ENCODE data around the gene HECW1. TPM values are rescaled to one million over a fixed set of nuclear protein-coding genes. Genes with fewer than 3 reads are reported as not detected.

HECW1 gene
- total and polyA plus RNA-seq, 2 experiments from 2014 or later: 2.0 to 4.8 TPM

- H3K79me2 ChIP-seq (ENCODE audit: insufficient read depth): no peaks in the 10 kb centered on the region
- no peaks in the 10 kb centered on the region for H3K9me3 ChIP-seq (ENCODE audit: low read depth)
- H3K9me2 ChIP-seq (ENCODE audit: insufficient read depth): no peaks in the 10 kb centered on the region
- H3K9ac ChIP-seq: no peak overlapping the region
- H4K20me1 ChIP-seq (ENCODE audit: insufficient read depth): no peaks in the 10 kb centered on the region
- peaks cover 24% of the 10 kb centered on the region for H3F3A ChIP-seq (ENCODE audit: insufficient read depth)
- 7 to 8% methylated on average over 5 of the region's 5 CpGs for WGBS, 2 experiments (ENCODE audit: low coverage in 1 of 2, low lambda C conversion rate in 2 of 2, missing lambda C conversion rate in 2 of 2)
- in situ Hi-C loops (cut with MboI): loop anchor here (25.0 kb wide), 1 partner anchor 245 kb away; no protein-coding TSS in a partner anchor
- H3K27me3 ChIP-seq (replicated peaks; ENCODE audit: insufficient read depth): no peaks in the 10 kb centered on the region
- H3K36me3 ChIP-seq (ENCODE audit: low read depth): no peaks in the 10 kb centered on the region
- no peak overlapping the region for H3K4me3 ChIP-seq
- TF ChIP-seq EZH2 (IDR thresholded peaks at IDR 0.05; ENCODE audit: insufficient read depth, poor library complexity, severe bottlenecking): no peak
- no peak for TF ChIP-seq EZH2phosphoT487 (IDR thresholded peaks at IDR 0.05; ENCODE audit: insufficient read depth, low read depth)
- peak overlapping the region; percentile 55 for H3K4me2 ChIP-seq (ENCODE audit: unreplicated experiment)
- DNase-seq: peak; percentile 92
- H2AFZ ChIP-seq: peak overlapping the region; percentile 17; the same call in 1 of the 2 replicates
- H3K4me1 ChIP-seq (ENCODE audit: insufficient read depth): peaks cover 47% of the 10 kb centered on the region
- no peak overlapping the region; the same call in 1 of the 2 replicates for H3K27ac ChIP-seq
These were observed 355.0 kb downstream of the HECW1 start for GRCh38 chr7:43467406-43467805.

GRCh38 chr7:43467846-43468245, 355.4 kb downstream of the HECW1 start:
- no peak for DNase-seq
- WGBS, 2 experiments (ENCODE audit: low coverage in 1 of 2, low lambda C conversion rate in 2 of 2, missing lambda C conversion rate in 2 of 2): 83 to 94% methylated on average over 2 to 6 of the region's 6 CpGs
- in situ Hi-C loops (cut with MboI): loop anchor here (25.0 kb wide), 1 partner anchor 244 kb away; no protein-coding TSS in a partner anchor
- Histone ChIP-seq H3K27me3 (replicated peaks; ENCODE audit: insufficient read depth) (no peaks in the 10 kb centered on the region), H3K27ac (no peak overlapping the region), H3K79me2 (ENCODE audit: insufficient read depth) (no peaks in the 10 kb centered on the region), H3F3A (ENCODE audit: insufficient read depth) (peaks cover 19% of the 10 kb centered on the region), H3K9me2 (ENCODE audit: insufficient read depth) (0 out of 2 replicates have a peak, but pooled peaks cover 2% of the 10 kb centered on the region), H3K36me3 (ENCODE audit: low read depth) (no peaks in the 10 kb centered on the region), H4K20me1 (ENCODE audit: insufficient read depth) (no peaks in the 10 kb centered on the region), H3K4me3 (no peak overlapping the region), H3K4me1 (ENCODE audit: insufficient read depth) (peaks cover 43% of the 10 kb centered on the region), H3K9ac (no peak overlapping the region), H3K4me2 (ENCODE audit: unreplicated experiment) (peak overlapping the region; percentile 55), H2AFZ (0 out of 2 replicates have a peak overlapping the region, but pooled peaks have one; percentile 9), H3K9me3 (ENCODE audit: low read depth) (no peaks in the 10 kb centered on the region)
- TF ChIP-seq EZH2phosphoT487 (IDR thresholded peaks at IDR 0.05; ENCODE audit: insufficient read depth, low read depth): no peak
- no peak for TF ChIP-seq EZH2 (IDR thresholded peaks at IDR 0.05; ENCODE audit: insufficient read depth, poor library complexity, severe bottlenecking)

GRCh38 chr7:43469051-43469450, 356.6 kb downstream of the HECW1 start:
- no peak for DNase-seq
- TF ChIP-seq EZH2 (IDR thresholded peaks at IDR 0.05; ENCODE audit: insufficient read depth, poor library complexity, severe bottlenecking): no peak
- TF ChIP-seq EZH2phosphoT487 (IDR thresholded peaks at IDR 0.05; ENCODE audit: insufficient read depth, low read depth): no peak
- 75 to 82% methylated on average over 10 of the region's 10 CpGs for WGBS, 2 experiments (ENCODE audit: low coverage in 1 of 2, low lambda C conversion rate in 2 of 2, missing lambda C conversion rate in 2 of 2)
- H3K9ac ChIP-seq: no peak overlapping the region
- H3K27me3 ChIP-seq (replicated peaks; ENCODE audit: insufficient read depth): no peaks in the 10 kb centered on the region
- in situ Hi-C loops (cut with MboI): loop anchor here (25.0 kb wide), 1 partner anchor 243 kb away; no protein-coding TSS in a partner anchor
- H3K9me2 ChIP-seq (ENCODE audit: insufficient read depth): 0 out of 2 replicates have a peak, but pooled peaks cover 3% of the 10 kb centered on the region
- no peaks in the 10 kb centered on the region for H4K20me1 ChIP-seq (ENCODE audit: insufficient read depth)
- H3K4me3 ChIP-seq: no peak overlapping the region
- H3K27ac ChIP-seq: no peak overlapping the region
- peaks cover 31% of the 10 kb centered on the region for H3K4me1 ChIP-seq (ENCODE audit: insufficient read depth)
- H3K9me3 ChIP-seq (ENCODE audit: low read depth): no peaks in the 10 kb centered on the region
- peaks cover 13% of the 10 kb centered on the region for H3F3A ChIP-seq (ENCODE audit: insufficient read depth)
- no peak overlapping the region for H2AFZ ChIP-seq
- no peak overlapping the region for H3K4me2 ChIP-seq (ENCODE audit: unreplicated experiment)
- H3K79me2 ChIP-seq (ENCODE audit: insufficient read depth): no peaks in the 10 kb centered on the region
- H3K36me3 ChIP-seq (ENCODE audit: low read depth): no peaks in the 10 kb centered on the region

- in situ Hi-C loops (cut with MboI): loop anchor here (25.0 kb wide), 1 partner anchor 242 kb away; no protein-coding TSS in a partner anchor
- Histone ChIP-seq H3K9me2 (ENCODE audit: insufficient read depth) (0 out of 2 replicates have a peak, but pooled peaks cover 3% of the 10 kb centered on the region), H3K4me1 (ENCODE audit: insufficient read depth) (peaks cover 29% of the 10 kb centered on the region), H3K79me2 (ENCODE audit: insufficient read depth) (no peaks in the 10 kb centered on the region), H3F3A (ENCODE audit: insufficient read depth) (peaks cover 13% of the 10 kb centered on the region), H3K4me2 (ENCODE audit: unreplicated experiment) (no peak overlapping the region), H4K20me1 (ENCODE audit: insufficient read depth) (no peaks in the 10 kb centered on the region), H3K27me3 (replicated peaks; ENCODE audit: insufficient read depth) (no peaks in the 10 kb centered on the region), H3K36me3 (ENCODE audit: low read depth) (no peaks in the 10 kb centered on the region), H3K9me3 (ENCODE audit: low read depth) (no peaks in the 10 kb centered on the region), H3K27ac (no peak overlapping the region), H3K4me3 (no peak overlapping the region), H2AFZ (no peak overlapping the region), H3K9ac (no peak overlapping the region)
- DNase-seq: no peak
- 84 to 95% methylated on average over 5 of the region's 5 CpGs for WGBS, 2 experiments (ENCODE audit: low coverage in 1 of 2, low lambda C conversion rate in 2 of 2, missing lambda C conversion rate in 2 of 2)
- no peak for TF ChIP-seq EZH2phosphoT487 (IDR thresholded peaks at IDR 0.05; ENCODE audit: insufficient read depth, low read depth)
- TF ChIP-seq EZH2 (IDR thresholded peaks at IDR 0.05; ENCODE audit: insufficient read depth, poor library complexity, severe bottlenecking): no peak
These were observed 357.7 kb downstream of the HECW1 start for GRCh38 chr7:43470110-43470509.
